ENCODE data around the gene SDK1.

SDK1 gene

DNA sequence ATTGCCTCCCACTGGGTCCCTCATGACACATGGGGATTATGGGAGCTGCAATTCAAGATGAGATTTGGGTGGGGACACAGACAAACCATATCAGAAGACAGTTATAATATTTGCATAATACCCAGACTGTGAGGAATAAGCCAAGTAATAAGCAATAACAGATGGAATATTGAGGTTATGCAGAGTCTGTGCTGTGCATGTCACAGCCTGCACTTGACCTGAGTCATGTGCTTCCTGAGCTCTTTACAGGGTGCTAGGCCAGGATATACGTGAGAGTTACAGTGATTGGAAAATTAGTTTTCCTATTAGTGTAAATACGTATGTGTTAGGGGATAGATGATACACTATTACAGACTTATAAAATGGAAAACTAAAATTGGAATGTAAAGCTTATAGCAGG is 288.7 kb downstream of the SDK1 start:
- DNase-seq (ENCODE audit: low read depth in 2 of 2), result no peak

DNA sequence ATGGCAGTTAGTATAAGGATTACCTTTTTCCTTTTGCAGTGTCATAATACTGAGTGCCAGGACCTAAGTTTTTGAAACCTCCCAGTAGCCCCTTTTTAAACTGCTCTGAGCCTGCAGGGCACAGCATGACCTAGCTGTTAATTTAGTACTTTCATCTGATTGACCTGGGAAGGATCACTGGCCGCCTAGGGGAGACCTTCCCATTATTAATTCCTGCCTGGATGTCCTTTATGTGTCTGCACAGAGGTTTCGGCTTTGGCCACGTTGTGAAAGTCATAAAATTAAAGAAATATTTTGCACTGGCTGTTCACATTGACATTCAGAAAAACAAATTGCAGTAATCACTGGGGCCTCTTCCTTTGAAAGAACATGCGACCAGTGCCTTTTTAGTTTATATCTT is 290.2 kb downstream of the SDK1 start:
- no peak for DNase-seq (ENCODE audit: low read depth in 2 of 2)

DNA sequence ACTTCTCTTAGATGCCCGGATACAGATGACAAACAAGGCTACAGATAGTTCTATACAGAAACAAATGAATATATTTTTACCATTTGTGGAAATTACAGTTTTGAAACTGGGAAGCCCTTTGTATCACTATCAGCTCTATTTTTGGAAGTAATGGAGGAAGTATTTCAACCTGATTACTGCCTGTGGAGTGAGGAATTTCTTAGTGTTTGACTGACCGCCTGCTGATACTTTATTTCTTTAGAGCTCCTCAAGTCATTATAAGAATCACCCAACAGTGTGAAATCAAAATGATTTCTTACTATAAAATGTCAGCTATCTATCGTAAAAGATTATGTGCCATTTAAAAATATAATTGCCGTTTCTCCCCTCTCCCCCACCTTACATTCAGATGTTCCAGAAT is 290.9 kb downstream of the SDK1 start:
- DNase-seq (ENCODE audit: low read depth in 2 of 2), result no peak

DNA sequence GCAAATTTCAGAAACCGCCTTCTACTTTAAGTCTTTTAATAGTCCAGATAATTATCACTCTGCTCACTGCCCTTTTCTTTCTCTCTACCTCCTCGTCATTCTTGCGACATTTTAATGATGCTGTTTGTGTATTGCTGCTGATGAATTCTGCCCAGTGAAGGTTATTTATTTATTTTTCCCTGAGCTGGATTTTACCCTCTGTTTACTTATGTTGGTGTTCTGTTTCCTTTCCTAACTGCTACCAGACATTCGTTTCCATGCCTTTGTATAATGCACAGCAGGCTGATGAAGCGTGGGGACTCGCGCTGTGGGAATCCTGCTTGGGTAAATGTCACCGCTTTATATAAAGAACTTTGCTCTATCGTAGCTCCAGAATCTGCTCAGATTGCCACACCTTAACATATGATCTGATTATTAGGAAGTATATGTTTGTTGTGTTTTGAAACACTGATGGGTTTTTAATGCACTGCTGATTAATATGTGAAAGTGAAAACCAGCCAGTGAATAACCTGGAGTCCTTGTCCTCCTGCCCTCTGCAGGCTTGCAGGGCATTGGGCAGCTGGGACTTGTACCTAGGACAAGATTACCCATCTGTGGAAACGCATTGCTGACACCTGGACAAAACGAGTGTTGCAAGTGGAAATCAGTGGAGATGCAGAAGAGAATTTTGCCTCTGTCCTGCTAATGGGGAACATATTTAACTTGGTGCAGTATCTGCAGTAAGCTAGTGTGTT is 291.5 kb downstream of the SDK1 start:
- DNase-seq (ENCODE audit: low read depth in 2 of 2), result no peak

DNA sequence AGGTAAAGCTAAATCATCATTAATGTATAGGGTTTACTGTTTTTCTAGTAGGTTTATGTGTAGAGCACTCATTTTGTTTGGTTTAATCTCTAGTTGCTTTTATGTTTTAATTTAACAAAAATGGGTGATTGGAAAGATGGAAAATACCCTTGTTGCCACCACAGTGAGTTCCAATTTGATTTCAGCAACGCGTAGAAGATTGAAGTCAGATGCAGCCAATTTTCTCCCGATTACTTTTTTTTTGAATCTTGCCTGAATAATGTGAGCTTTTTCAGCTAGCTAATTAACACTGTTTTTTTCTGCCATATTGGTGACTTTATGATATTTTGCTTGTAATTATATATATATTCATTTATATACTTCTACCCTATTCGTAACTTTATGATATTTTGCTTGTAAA is 293.8 kb downstream of the SDK1 start:
- no peak for DNase-seq (ENCODE audit: low read depth in 2 of 2)

DNA sequence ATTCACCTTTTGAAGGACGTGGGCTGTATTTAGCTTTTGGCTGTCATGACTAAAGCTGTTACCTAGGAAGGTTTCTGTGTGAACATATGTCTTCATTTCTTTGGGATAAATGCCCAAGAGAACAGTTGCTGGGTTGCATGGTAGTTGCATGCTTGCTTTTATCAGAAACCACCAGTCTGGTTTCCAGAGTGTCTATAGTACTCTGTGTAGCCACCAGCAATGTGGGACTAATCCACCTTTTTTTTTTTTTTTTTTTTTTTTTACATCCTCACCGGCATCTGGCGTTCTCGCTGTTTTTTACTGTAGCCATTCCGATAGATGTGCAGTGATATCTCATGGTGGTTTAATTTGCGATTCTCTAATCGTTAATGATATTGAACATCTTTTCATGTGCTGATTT is 297.8 kb downstream of the SDK1 start:
- DNase-seq (ENCODE audit: low read depth in 2 of 2), result no peak

DNA sequence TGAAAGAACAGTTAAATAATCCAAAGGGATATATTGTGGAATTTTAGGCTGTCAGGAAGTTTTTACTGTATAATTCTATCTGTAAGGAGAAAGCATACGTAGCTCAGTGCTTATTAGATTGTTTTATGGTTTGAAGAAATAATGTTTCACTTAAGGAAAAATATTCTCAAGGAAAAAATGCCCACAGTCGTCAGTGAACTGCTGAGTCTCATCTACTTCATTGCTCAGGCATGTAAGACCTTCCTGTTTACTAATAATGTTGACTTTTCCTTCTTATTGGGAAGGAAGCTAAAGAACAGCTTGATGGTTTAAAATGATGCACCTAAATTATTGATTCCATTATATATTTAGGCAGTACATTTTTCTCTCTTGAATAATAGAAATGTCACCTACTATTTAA is 304.2 kb downstream of the SDK1 start:
- no peak for DNase-seq (ENCODE audit: low read depth in 2 of 2)

DNA sequence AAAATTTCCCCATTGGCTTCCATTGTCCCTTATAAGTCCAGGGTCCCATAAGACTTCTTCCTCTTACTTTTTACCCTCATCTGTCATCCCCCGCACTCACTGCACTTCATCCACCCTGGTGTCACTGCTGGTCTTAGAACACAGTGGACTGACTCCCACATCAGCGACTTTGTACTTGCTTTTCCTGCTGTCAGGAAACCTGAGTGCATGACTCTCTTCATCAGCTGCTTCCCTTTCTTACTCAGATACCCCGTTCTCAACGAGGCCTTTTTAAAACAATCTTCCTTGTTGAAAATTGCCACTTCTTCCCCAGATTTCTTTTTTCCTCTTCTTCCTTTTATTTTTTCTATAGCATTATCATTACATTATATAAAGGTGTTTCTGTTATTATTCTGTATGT is 305.4 kb downstream of the SDK1 start:
- no peak for DNase-seq (ENCODE audit: low read depth in 2 of 2)

DNA sequence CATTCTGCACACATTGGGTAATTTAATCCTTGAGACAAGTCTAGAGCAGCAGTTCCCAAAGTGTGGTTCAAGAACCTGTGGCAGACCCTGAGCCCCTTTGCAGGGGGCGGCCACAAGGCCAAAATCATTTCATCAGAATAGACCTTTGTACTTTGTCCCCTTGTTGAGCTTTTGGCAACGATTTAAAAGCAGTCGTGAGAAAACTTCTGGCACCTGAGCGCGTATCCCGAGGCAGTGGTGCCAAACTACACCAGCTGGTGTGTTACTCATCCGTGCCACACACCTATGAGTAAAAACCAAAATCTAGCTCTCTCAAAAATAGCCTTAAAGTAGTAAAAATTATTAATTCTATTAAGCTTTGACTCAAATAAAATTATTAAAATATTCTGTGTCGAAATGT is 306.8 kb downstream of the SDK1 start:
- DNase-seq (ENCODE audit: low read depth in 2 of 2), result no peak

DNA sequence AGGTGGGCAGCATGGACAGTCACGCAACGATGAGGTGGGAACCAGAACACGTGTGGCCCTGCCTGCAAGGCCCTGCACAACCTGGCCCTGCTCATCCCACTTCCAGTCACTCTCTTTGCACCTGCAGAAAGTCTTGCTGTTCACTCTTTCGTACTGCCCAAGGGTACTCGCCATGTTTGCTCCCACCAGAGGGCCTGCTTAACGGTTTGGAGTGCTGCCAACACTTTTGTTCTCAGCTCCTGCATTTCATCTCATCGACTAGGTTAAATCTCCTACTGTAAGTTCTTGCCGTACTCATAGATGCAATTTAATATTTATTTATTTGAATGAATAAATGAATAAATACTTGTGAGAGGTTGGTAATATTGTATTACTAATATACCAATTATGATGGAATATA is 315.3 kb downstream of the SDK1 start:
- DNase-seq (ENCODE audit: low read depth in 2 of 2), result no peak

DNA sequence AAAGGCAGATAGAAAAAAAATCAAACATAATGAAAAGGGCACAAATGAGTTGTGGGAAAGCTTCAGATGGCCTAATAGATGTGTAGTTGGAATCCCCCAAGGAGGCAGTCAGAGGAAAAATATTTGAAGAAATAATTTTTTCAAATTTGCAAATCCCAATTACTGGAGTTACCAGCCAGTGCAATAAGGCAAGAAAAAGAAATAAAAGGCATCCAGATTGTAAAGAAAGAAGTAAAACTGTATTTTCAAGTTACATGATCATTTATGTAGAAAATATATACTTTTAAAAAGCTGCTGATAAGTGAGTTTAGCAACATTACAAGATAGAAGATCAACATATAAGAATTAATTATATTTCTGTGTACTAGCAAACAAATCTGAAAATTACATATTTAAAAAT is 329.0 kb downstream of the SDK1 start:
- DNase-seq (ENCODE audit: low read depth in 2 of 2), result no peak

DNA sequence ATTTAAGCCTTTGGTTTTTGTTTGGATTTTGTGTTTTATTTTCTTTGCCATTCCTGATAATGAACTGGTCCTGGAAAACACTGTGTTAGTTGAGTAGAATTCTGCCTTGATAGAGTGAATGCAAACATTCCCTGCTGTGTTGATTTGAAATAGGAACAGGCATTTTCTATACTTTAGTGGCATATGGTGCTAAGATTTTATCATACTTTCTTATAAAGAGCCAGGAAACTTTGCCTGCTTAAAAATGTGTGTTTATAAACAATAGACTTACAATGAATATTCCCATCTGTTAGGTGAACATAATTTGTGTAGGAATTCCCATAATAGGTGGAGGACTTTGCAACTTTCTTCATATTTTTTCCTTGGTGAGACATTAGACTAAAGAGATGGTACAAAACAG is 333.3 kb downstream of the SDK1 start:
- no peak for DNase-seq (ENCODE audit: low read depth in 2 of 2)

DNA sequence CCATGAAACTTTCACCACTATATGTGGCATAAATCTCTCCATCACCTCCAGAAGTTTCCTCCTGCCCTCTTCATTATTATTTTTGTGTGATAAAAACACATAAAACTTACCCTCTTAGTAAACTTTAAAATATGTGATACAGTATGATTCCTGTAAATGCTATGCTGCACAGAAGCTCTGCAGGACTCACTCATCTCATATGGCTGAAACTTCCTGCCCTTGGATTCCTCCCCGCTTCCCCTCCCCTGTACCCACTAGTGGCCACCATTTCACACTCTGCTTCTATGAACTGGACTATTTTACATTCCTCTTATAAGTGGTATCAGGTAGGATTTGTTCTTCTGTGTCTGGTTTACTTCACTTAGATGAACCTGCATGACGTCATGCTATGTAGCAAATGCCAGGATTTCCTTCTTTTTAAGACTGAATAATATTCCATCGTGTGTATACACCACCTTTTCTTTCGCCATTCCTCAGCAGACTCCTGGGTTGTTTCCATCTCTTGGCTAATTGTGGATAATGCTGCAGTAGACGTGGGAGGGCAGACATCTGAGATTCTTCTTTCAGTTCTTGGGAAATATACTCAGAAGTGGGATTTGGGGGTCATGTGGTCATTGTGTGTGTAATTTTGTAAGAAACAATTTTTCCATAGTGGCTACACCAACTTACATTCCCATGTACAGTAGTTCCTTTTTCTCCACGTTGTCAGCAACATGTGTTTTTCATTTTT is 335.2 kb downstream of the SDK1 start:
- no peak for DNase-seq (ENCODE audit: low read depth in 2 of 2)

DNA sequence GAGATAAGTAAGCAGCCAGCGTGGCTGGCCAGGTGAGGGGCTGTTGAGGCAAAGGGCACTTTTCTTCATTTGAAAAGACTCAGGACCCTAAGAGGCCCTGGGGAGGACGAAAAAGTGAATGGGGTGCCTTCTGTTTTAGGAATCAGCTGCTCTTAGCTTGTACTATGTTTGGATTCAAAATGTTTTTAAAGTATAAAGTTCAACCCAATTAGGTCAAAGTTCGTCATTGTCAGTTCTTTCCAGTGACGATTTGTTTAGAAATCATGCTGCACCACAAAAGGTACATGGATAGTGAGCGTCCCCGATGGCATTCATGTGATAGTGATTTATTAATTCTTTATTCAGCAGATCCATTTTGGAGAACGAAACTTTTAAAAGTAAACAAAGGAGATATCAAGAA is 338.2 kb downstream of the SDK1 start:
- DNase-seq (ENCODE audit: low read depth in 2 of 2), result no peak

DNA sequence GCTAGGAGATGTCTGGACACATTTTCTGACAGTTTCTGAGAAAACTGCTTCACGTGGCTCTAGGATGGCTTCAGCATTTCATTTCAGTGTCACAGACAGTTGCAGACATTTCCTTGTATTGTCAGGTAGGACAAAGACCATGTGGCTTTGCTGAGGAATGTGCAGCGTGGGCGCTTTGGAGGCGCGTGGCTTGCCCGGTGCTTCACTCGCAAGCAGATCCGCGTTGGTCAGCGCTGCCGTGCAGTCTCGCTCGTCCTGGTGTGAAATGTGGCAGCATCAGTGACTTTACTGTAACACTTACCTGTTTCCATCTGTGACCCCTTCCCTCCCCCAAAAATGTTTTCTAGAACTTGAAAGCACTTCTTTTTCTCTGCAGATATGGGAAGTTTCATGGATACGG is 340.5 kb downstream of the SDK1 start:
- no peak for DNase-seq (ENCODE audit: low read depth in 2 of 2)

DNA sequence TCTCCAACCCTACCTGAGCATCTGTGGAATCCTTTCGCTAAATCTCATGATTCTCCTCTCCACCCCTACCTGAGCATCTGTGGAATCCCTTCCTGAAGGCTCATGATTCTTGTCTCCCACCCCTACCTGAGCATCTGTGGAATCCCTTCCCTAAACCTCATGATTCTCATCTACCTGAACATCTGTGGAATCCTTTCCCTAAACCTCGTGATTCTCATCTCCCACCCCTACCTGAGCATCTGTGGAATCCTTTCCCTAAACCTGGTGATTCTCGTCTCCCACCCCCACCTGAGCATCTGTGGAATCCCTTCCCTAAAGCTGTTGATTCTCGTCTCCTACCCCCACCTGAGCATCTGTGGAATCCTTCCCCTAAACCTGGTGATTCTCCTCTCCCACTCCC is 342.0 kb downstream of the SDK1 start:
- no peak for DNase-seq (ENCODE audit: low read depth in 2 of 2)

DNA sequence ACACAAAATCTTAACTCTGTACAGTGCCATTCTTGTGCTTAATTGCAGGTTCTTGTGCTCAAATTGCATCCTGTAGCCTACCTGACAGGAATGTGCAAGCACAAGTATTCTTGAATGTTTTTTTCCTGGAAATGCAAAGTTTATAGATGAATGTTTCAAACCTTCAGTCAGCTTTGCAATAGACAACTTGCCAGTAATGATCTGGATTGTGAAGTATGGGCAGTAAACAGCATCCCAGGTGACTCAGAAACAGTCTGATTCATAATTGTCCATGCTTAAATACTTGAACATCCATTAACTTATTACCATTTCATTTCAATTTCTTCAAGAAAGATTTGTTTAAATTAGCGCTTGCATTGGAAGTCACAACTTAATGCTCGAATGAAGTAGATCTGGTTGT is 347.2 kb downstream of the SDK1 start:
- DNase-seq (ENCODE audit: low read depth in 2 of 2), result no peak

DNA sequence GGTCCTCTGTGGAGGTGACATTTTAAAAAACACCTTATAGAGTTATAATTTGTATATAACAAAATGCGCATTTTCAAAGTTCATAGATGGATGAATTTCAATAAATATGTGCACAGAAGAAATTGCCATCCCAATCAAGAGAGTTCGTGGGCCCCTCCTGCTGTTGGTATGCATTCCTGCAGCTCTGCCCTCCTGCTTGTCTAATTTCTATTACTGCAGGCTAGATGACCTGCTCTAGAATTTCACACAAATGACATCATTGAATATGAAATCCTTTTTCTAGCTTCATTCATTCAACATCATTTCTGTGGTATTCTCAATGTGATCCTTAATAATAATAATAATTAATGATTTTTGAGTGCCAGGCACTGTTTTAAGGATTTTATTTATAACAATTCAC is 348.2 kb downstream of the SDK1 start:
- no peak for DNase-seq (ENCODE audit: low read depth in 2 of 2)

DNA sequence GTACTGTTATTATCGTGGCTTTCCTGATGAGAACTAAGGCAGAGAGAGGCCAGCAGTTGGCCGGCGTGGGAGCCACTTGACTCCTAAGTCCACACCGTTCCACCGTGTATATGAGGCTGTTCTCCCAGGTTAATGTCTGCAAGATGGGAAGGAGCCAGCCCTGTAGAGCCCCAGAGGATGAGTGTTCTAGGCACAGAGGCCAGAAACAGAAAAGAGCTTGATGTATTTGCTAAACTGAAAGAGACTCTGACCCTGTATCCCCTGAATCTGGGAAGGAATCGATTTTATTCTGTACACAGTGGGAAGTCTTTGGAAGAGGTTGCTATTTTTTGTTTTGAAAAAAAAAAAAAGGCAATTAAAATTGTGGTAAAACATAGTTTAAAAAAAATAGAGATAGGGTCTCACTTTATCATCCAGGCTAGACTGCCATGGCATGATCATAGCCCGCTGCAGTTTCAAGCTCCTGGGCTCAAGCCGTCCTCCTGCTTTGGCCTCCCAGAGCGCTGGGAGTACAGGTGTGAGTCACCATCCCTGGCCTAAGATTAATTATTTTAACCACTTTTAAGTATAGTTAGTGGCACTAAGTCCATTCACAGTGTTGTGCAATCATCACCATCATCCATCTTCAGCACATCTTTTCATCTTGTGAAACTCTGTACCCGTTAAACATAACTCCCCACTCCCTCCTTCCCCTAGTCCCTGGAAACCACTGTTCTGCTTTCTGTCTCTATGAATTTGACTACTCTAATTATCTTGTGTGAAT is 348.8 kb downstream of the SDK1 start:
- no peak for DNase-seq (ENCODE audit: low read depth in 2 of 2)

DNA sequence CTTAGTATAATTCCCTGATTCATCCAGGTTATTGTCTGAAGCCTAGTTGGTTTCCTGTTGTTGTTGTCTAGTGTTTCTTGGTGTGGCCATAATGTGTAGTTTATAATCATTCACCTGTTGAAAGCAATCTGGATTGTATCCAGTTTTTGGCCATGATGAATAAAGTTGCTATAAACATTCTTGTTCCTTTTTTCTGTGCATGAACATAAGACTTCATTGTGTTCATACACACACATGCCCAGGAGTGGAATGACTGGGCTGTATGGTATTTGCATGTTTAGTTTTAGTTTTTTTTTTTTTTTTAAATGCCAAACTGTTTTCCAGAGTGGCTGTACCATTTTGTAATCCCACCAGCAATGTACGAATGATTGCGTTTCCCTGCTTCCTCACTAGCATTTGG is 349.8 kb downstream of the SDK1 start:
- DNase-seq (ENCODE audit: low read depth in 2 of 2), result no peak

DNA sequence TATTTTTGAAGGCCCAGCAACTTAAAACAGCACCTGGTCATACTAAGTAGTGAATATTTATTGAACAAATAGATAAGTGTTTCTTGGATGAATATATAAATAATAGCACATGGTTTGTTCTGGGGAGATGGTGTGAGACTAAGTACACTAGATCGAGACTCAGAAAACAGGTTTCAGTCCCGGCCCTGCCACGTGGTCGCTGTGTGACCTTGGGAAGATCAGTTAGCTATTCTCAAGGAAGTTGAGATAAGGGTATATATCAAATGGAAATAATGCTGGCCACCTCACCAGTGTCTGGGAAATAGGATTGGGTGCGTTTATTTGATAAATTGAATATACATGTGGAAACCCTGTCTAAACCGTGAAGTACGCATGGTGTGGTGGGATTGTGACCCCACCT is 354.6 kb downstream of the SDK1 start:
- no peak for DNase-seq (ENCODE audit: low read depth in 2 of 2)

DNA sequence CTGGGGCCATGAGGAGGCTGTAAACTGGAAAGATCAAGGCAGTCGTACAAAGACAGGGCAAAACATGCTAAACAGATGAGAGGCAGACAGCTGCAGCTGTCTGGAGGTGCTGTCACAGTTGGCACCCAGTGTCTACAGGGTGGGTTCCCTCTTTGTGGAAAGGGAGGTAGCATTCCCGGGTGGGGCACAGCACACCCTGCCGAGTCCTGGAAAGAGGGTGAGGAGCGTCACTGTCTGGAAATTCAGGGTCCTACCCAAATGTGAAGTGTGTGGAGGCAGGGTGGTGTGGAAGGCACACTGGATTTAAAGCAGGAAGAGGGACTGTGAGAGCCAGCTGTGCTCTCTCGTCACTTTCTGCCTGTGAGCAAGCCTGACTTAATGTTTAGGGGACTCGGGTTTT is 356.2 kb downstream of the SDK1 start:
- no peak for DNase-seq (ENCODE audit: low read depth in 2 of 2)

DNA sequence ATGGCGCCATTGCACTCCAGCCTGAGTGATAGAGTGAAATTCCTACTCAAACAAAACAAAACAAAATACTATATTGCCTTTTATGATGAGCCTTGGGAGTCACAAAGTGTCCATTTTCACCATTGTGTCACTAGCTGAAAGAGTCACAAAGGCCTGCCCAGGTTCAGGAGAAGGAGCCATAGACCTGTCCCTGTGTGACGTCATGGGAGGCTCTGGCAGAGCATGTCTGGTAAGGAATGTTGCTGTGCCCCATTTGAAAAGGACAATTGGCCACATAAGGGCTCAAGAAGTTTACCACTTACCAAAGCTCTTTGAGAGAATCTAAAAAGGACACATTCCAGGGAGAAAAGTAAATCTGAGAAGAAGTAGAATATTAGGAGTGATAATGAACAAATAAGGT is 367.7 kb downstream of the SDK1 start:
- DNase-seq (ENCODE audit: low read depth in 2 of 2), result no peak
